ENCODE measurements around the gene C16orf96.

The C16orf96 gene

GRCh38 chr16:4524571-4524970, 31.6 kb upstream of the C16orf96 start:
- DNase-seq (ENCODE audit: insufficient read length, low spot score) (no peak), FAIRE-seq (no peak)

DNA sequence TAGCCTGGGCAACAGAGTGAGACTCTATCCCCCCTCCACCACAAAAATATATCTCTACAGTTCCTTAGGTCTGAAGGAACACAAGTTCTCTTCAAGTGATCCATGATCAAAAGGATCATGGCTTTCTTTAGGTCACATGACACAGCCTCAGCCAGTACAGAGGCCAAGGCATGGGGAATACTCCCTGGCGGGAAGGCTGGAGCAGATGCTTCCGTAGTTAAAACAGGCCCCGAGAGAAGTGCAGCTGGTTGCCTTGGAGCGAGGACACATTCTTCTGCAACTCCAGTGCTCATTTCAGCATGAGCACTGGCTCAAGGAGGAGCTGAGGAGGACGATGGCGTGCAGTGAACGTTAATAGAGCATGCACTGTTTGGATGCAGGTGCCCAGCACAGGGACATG, 31.1 kb upstream of the C16orf96 start:
- FAIRE-seq, result no peak
- no peak for DNase-seq (ENCODE audit: insufficient read length, low spot score)

DNA sequence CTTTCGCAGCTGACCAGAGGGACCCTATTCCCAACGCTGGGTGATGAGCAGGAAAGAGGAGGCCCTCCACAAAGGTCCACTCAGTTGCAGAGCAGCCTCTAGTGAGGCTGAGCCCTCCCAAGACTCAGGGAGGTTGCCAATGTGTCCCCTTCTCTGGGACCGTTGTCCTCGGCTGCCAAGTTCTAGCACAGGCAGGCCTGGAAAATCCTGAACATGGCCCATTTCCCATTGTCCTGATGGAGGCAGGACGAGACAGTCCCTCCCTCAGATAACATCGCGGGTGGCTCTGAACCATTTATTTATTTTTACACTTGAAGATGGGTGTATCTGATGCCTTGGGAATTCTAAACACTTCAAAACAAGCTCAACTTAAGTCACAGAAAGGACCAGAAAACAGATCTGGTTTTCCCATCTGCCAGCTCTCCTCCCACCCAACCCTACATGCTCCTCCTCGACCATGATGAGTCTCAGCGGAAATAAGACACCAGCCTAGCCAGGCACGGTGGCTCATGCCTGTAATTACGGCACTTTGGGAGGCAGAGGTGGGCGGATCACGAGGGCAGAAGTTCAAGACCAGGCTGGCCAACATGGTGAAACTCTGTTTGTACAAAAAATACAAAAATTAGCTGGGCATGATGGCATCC, 30.4 kb upstream of the C16orf96 start:
- no peak for DNase-seq (ENCODE audit: insufficient read length, low spot score)
- no peak for FAIRE-seq

DNA sequence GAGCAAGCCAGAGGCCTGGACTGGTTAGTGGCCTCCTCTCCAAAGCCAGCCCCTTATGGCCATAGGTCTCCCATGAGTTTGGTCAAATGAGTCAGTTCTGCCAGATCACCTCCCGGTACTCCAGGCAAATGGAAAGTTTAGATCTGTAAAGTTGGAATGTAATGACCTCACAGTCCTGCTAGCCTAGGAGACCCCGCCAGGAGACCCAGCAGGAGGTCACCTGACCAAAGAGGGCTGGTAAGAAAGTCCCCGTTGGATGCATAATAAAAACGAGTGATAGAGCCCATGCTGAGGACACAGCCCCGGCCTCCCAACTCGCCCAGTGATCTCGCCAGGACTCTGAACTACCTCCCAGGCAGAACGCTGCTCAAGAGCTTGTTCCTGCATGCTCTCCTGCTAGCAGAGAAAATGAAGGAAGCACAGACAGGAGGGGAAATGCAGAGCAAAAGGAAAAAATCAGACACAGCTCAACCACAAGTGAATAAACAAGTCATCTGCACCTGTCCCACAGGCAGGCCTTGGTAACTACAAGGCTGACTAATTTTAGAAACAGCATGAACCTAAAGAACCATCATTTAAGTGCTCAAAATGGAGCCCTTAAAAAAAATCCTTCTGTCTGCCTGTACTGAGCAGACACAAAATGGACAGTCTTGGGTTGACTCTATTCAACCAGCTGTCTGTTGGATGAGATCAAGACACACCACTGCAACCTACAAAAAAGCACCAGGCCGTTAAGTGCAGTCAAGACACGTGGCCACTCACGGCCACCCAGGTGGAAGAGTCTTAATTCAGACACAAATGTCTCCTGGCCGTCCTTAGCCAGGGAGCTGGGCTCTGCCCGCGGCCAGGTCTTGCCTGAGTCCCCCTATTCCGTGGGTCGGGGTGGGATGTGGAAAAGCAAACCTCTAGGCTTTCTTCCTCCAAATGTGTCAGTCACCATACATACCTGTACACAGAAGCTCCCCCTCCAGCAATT, 26.8 kb upstream of the C16orf96 start:
- DNase-seq (ENCODE audit: insufficient read length, low spot score) (no peak), FAIRE-seq (peak; percentile 47)

DNA sequence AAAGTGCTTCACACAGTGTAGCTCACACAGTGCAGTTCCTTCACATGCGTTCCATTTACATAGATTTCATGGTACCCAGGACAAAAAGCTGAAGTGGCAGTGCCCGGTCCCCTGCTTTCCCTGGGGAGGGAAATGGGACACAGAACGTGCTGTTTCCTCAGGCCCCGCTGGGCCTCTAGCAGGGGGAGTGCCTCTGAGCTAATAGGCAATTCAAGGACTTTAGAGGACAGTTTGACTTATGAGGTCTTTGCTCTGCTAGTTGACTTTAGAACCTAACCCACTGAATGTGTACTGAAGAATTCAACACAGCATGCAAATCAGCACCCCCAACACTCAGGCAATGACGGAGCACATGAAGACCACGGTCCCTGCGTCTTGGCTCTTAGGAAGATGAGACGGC, 24.3 kb upstream of the C16orf96 start:
- no peak for DNase-seq (ENCODE audit: insufficient read length, low spot score)
- FAIRE-seq, result no peak

GRCh38 chr16:4532238-4532637, 23.9 kb upstream of the C16orf96 start:
- FAIRE-seq, result no peak
- DNase-seq (ENCODE audit: insufficient read length, low spot score), result no peak

- DNase-seq (ENCODE audit: insufficient read length, low spot score) (no peak), FAIRE-seq (no peak)
These were observed 22.6 kb upstream of the C16orf96 start for GRCh38 chr16:4533490-4533889.

GRCh38 chr16:4534151-4534790, 21.9 kb upstream of the C16orf96 start:
- DNase-seq (ENCODE audit: insufficient read length, low spot score) (no peak), FAIRE-seq (no peak)

- peak; percentile 66 for FAIRE-seq
- no peak for DNase-seq (ENCODE audit: insufficient read length, low spot score)
These were observed 20.5 kb upstream of the C16orf96 start for GRCh38 chr16:4535627-4536108.

- FAIRE-seq (no peak), DNase-seq (ENCODE audit: insufficient read length, low spot score) (no peak)
These were observed 19.6 kb upstream of the C16orf96 start for GRCh38 chr16:4536391-4537106.

DNA sequence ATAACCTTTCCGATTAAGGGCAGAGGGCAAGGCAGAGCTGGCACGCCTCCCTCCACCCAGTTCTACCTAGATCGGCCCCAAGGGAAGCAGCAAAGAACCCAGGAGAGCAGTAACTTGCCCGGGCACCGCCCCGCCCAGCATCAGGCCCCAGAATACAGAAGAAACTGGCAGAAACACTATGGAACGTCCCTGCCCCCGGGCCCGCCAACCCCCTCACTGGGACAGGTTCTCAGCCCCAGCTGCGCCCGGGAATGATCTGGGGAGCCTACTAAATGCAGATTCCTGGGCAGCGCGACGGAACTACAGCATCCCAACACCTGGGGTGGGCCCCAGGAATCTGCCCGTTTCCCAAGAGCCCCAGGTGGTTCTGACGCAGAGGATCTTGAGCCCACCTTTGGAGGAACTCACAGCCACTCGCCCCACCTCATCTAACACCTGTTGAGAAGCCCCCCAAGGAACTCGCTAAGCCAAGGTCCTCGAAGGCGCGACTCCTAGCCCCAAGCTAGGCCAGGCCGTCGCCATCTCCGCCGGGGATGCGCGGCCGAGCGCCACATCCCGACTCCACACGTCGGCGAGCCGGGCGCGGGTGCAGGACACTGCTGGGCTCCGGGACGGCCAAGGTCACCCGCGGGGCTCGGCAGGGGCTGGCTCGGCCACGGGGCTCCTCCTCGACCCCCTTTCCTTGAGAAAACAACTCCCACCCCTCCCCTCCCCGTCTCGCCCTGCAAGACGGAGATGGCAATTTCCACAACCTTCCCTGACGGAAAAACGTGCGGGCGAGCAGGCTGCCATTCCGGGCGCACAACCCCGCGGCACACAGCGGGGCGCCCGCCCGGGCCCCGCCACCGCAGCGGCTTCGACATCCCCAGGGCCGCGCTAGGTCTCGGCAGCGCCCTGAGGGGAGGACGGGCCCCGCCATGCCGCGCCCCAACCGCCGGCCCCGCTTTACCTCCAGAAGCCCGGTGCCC, 18.5 kb upstream of the C16orf96 start:
- no peak for DNase-seq (ENCODE audit: insufficient read length, low spot score)
- peak; percentile 35 for FAIRE-seq

GRCh38 chr16:4538350-4539235, 17.5 kb upstream of the C16orf96 start, which contains the start of gene CDIP1:
CDIP1 (minus strand) TSS chr16:4538773; CDS start chr16:4514130, 24,643 bp downstream.
- DNase-seq (ENCODE audit: insufficient read length, low spot score) (peak; percentile 92), FAIRE-seq (peak; percentile 97)

DNA sequence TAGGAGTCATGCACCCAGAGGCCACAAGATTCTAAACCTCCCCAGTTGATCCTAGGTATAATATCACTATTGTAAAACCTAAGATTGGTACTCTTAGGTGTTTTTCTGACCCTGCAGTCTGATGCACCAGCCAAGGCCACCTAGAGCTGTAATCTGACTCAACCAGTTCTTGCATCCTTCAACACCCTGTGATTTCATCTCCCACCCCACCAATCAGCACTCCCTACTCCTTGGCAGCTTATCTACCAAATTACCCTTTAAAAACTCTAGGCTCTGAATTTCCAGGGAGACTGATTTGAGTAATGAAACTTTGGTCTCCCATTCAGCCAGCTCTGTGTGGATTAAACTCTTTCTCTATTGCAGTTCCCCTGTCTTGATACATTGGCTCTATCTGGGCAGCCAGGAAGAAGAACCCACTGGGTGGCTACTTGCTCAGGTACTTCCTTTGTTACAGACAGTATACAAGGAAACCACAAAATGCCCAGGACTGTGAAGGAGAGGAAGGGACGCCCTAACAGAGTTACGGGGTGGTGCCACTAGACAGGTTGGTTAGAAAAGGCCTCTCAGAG, 16.3 kb upstream of the C16orf96 start:
- no peak for FAIRE-seq
- no peak for DNase-seq (ENCODE audit: insufficient read length, low spot score)

- FAIRE-seq (no peak), DNase-seq (ENCODE audit: insufficient read length, low spot score) (no peak)
These were observed 11.7 kb upstream of the C16orf96 start for GRCh38 chr16:4544473-4544872.

DNA sequence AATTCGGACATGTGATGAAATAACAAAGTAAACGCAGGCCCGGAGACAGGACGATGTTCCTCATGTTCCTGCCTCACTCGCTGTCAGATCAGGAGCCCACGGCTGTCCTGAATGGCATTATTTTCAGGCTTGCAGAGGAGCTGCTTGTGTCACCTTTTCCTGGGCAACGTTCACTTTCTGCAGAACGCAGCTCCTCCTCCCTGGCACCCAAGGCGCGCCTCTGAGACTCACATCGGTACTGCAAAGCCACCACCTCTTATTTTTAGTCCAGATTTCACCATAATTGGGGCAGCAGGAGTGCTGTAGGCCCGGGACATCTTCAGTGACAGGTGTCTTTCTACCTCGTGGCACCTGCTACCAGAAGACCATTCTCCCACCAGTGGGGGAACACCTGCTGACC, 8.0 kb upstream of the C16orf96 start:
- DNase-seq (ENCODE audit: insufficient read length, low spot score) (no peak), FAIRE-seq (no peak)

- FAIRE-seq (no peak), DNase-seq (ENCODE audit: insufficient read length, low spot score) (no peak)
These were observed 5.5 kb upstream of the C16orf96 start for GRCh38 chr16:4550591-4550990.

GRCh38 chr16:4552541-4552940, 3.6 kb upstream of the C16orf96 start:
- FAIRE-seq (no peak), DNase-seq (ENCODE audit: insufficient read length, low spot score) (no peak)

DNA sequence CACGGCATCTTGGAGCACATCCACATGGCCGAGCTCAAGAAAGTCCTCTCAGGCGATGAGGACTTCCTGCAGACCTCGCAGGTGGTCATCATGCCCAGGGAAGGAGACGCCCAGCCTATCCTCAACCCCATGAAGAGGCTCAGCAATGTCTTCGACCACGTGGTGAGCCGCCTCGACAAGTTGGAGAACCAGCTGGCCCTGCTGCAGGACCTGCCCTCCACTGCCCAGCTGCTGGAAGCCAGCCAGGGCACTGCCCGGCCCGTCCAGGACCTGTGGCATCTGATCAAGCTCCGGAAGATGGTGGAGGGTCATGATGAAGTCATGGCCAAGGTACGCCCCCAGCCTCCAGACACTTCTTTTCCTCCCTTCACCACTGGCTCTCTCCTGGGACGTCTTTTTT, 440 bp downstream of the C16orf96 start:
- no peak for FAIRE-seq
- DNase-seq (ENCODE audit: insufficient read length, low spot score), result no peak
